SU-DHL-6 (cell line): ENCODE data around the gene ETFA.
"Not testable (repeated sequence)": the region's sequence is repeated elsewhere in the genome, so short reads cannot be mapped to it uniquely, and the experiment has no call there.

Source experiments
- H2AFZ ChIP-seq: fragments of 200-600 bp; sonication (generic); 2 replicates; pipeline ENCODE4 v1.6.1; 2014; ENCODE audit warnings: low read depth, mild to moderate bottlenecking, moderate library complexity, mixed read lengths, antibody characterized with exemption, low read length; ENCODE audit not compliant: severe bottlenecking
- H3F3A ChIP-seq: fragments of 200-600 bp; shearing (Covaris generic); 2 replicates; pipeline ENCODE4 v1.6.0; 2016; ENCODE audit warnings: antibody characterized with exemption, mild to moderate bottlenecking; ENCODE audit not compliant: insufficient read depth
- H3K27ac ChIP-seq: fragments of 200-600 bp; sonication (generic); 2 replicates; pipeline ENCODE4 v1.5.1; 2016; ENCODE audit warnings: low read depth, mild to moderate bottlenecking, low read length, moderate library complexity, mixed read lengths
- H3K27me3 ChIP-seq: fragments of 200-600 bp; sonication (generic), shearing (Covaris generic); 2 replicates; pipeline ENCODE4 v1.6.0; 2014; ENCODE audit warnings: mild to moderate bottlenecking, low read length
- H3K36me3 ChIP-seq: fragments of 200-600 bp; sonication (generic); 2 replicates; pipeline ENCODE4 v1.6.1; 2014; ENCODE audit warnings: mild to moderate bottlenecking, low read length, mixed read lengths
- H3K4me2 ChIP-seq: fragments of 300-600, 200-600 bp; shearing (Covaris generic), sonication (generic); 2 replicates; pipeline ENCODE4 v1.6.0; 2014; ENCODE audit warnings: low read length, low read depth, mild to moderate bottlenecking; ENCODE audit not compliant: poor library complexity, severe bottlenecking
- H3K4me3 ChIP-seq: fragments of 200-600 bp; sonication (generic); 2 replicates; pipeline ENCODE4 v1.5.1; 2014; ENCODE audit warnings: antibody characterized with exemption, low read length, mild to moderate bottlenecking, mixed read lengths; ENCODE audit not compliant: insufficient read depth, poor library complexity, severe bottlenecking
- H3K79me2 ChIP-seq: fragments of 200-600 bp; sonication (generic); 2 replicates; pipeline ENCODE4 v1.6.1; 2014; ENCODE audit warnings: mild to moderate bottlenecking, low read length, moderate library complexity; ENCODE audit not compliant: insufficient read depth
- H3K9ac ChIP-seq: fragments of 200-600 bp; sonication (generic); 2 replicates; pipeline ENCODE4 v1.7.0; 2014; ENCODE audit warnings: mild to moderate bottlenecking, low read length
- H3K9me2 ChIP-seq: fragments of 200-600 bp; sonication (generic); replicated peaks from 2 replicates; pipeline ENCODE4 v1.6.1; 2014; ENCODE audit warnings: low read length; ENCODE audit not compliant: insufficient read depth
- H3K9me3 ChIP-seq: fragments of 200-600 bp; sonication (generic); 2 replicates; pipeline ENCODE4 v1.6.1; 2014; ENCODE audit warnings: low read length, mixed read lengths; ENCODE audit not compliant: insufficient read depth
- H4K20me1 ChIP-seq: fragments of 200-600 bp; sonication (generic); 2 replicates; pipeline ENCODE4 v1.6.1; 2014; ENCODE audit warnings: low read depth, mild to moderate bottlenecking, antibody characterized with exemption, low read length, moderate library complexity, mixed read lengths
- EZH2phosphoT487 ChIP-seq: fragments of 200-600 bp; sonication (generic), shearing (Covaris generic); conservative IDR thresholded peaks from 2 replicates; pipeline ENCODE4 v1.6.1; 2018; ENCODE audit warnings: mild to moderate bottlenecking, antibody characterized with exemption, low read length, moderate library complexity, mixed read lengths
- TF ChIP-seq, protein P1 (sequence below): fragments of 200-600 bp; sonication (generic); IDR thresholded peaks from one replicate; pipeline ENCODE4 v1.5.1; 2017; ENCODE audit warnings: antibody characterized with exemption, mild to moderate bottlenecking, low read length, moderate library complexity; ENCODE audit not compliant: insufficient read depth, poor library complexity, severe bottlenecking

ETFA gene

DNA sequence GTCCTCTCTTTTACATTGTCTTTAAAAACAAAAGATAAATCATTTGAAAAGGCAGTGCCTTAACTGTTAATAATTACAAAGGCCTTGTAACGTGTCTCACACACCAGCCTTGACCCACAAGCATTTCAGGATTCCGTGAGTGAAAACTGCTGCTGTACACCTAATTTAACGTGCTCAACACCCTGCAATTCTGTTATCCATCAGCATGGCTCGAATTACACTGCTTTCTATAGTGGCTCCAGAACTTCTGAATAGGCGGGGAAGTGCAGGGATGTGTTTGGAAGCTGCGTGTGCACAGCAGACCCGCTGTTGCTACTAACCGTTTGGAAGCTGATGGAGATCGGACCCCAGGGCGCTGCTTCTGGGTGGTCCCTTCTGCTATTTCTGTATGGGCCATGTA, 9.9 kb upstream of the ETFA start:
- Histone ChIP-seq H3K36me3 (no peaks in the 10 kb centered on the region), H4K20me1 (no peaks in the 10 kb centered on the region), H2AFZ (no peak overlapping the region), H3K4me2 (no peak overlapping the region), H3F3A (0 out of 2 replicates have a peak, but pooled peaks cover 5% of the 10 kb centered on the region), H3K27ac (no peak overlapping the region), H3K9me2 (no peaks in the 10 kb centered on the region), H3K9ac (no peak overlapping the region), H3K27me3 (no peaks in the 10 kb centered on the region), H3K4me3 (no peak overlapping the region), H3K79me2 (no peaks in the 10 kb centered on the region), H3K9me3 (no peaks in the 10 kb centered on the region)
- TF ChIP-seq EZH2phosphoT487: no peak
- TF ChIP-seq, protein P1, sequence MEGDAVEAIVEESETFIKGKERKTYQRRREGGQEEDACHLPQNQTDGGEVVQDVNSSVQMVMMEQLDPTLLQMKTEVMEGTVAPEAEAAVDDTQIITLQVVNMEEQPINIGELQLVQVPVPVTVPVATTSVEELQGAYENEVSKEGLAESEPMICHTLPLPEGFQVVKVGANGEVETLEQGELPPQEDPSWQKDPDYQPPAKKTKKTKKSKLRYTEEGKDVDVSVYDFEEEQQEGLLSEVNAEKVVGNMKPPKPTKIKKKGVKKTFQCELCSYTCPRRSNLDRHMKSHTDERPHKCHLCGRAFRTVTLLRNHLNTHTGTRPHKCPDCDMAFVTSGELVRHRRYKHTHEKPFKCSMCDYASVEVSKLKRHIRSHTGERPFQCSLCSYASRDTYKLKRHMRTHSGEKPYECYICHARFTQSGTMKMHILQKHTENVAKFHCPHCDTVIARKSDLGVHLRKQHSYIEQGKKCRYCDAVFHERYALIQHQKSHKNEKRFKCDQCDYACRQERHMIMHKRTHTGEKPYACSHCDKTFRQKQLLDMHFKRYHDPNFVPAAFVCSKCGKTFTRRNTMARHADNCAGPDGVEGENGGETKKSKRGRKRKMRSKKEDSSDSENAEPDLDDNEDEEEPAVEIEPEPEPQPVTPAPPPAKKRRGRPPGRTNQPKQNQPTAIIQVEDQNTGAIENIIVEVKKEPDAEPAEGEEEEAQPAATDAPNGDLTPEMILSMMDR: no peak

DNA sequence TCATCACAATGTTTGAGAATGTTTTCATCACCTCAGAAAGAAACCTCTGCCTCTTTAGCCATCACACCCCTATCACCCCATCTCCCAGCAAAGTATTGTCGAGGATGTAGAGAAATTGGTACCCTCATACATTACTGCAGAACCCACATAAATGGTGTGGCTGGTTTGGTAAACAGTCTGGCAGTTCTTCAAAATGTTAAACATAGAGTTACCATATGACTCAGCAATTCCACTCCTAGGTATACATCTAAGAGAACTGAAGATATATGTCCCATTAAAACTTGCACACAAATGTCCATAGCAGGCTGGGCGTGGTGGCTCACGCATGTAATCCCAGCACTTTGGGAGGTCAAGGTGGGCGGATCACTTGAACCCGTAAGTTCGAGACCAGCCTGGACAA, 8.7 kb upstream of the ETFA start:
- no peaks in the 10 kb centered on the region for H3K36me3 ChIP-seq
- no peaks in the 10 kb centered on the region for H3K9me3 ChIP-seq
- H3F3A ChIP-seq: 0 out of 2 replicates have a peak, but pooled peaks cover 5% of the 10 kb centered on the region
- H3K27me3 ChIP-seq: no peaks in the 10 kb centered on the region
- no peak overlapping the region for H2AFZ ChIP-seq
- H3K4me2 ChIP-seq: no peak overlapping the region
- no peaks in the 10 kb centered on the region for H4K20me1 ChIP-seq
- H3K9ac ChIP-seq: no peak overlapping the region
- H3K4me3 ChIP-seq: no peak overlapping the region
- H3K79me2 ChIP-seq: no peaks in the 10 kb centered on the region
- H3K9me2 ChIP-seq: no peaks in the 10 kb centered on the region
- TF ChIP-seq, protein P1: no peak
- TF ChIP-seq EZH2phosphoT487: no peak
- no peak overlapping the region for H3K27ac ChIP-seq

DNA sequence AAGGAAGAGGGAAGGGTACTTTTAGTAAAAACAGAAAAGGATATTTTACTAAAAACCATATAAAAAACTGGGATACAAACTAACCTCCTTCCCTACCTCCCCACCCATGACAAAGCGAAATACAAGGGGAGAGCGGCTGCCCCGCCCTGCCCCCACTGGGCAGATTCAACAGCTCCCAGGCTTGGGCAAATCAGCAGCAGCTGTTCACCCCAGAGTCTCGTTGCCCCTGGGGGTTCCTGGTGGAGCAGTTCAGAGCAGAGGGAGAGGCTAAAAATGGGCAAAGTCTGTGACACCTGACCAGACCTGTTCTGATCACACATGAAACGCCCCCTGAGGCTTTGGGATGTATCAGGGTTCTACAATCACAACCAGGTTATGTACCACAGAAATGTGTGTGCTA, 2.5 kb upstream of the ETFA start:
- no peaks in the 10 kb centered on the region for H3K36me3 ChIP-seq

DNA sequence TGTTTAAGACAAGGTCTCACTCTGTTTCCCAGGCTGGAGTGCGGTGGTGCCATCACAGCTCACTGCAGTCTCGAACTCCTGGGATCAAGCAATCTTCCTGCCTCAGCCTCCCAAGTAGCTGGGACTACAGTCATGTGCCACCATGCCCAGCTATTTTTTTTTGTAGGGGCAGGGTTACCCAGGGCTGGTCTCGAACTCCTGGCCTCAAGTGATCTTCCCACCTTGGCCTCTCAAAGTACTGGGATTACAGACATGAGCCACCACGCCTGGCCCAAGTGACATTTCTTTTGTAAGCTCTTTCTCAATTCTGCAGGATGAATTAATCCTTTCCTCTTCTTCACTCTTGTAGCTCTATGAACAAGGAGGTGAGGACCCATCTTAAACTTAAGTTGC, 1.9 kb upstream of the ETFA start:
- H3K4me3 ChIP-seq, H3K9ac ChIP-seq, H3K36me3 ChIP-seq, H3K27ac ChIP-seq, H3K4me2 ChIP-seq, H3K9me2 ChIP-seq, H3K27me3 ChIP-seq, H3K9me3 ChIP-seq, H2AFZ ChIP-seq, H3F3A ChIP-seq, H4K20me1 ChIP-seq: not testable (repeated sequence)
- H3K79me2 ChIP-seq: peaks cover 30% of the 10 kb centered on the region

More for the DNA sequence above, 2.5 kb upstream of the ETFA start:
- H3K4me3 ChIP-seq: no peak overlapping the region
- no peak overlapping the region for H2AFZ ChIP-seq
- no peak overlapping the region for H3K9ac ChIP-seq
- H3K27me3 ChIP-seq: no peaks in the 10 kb centered on the region
- no peaks in the 10 kb centered on the region for H3F3A ChIP-seq
- H3K27ac ChIP-seq: no peak overlapping the region
- H3K79me2 ChIP-seq: peaks cover 25% of the 10 kb centered on the region
- H3K9me3 ChIP-seq: no peaks in the 10 kb centered on the region
- H4K20me1 ChIP-seq: 0 out of 2 replicates have a peak, but pooled peaks cover 2% of the 10 kb centered on the region
- H3K9me2 ChIP-seq: no peaks in the 10 kb centered on the region
- no peak for TF ChIP-seq EZH2phosphoT487
- TF ChIP-seq, protein P1: no peak
- H3K4me2 ChIP-seq: no peak overlapping the region
